ENCODE measurements around the gene APPBP2. TPM values are rescaled to one million over a fixed set of nuclear protein-coding genes. Genes with fewer than 3 reads are reported as not detected.

APPBP2 gene
- total and polyA plus RNA-seq, 3 experiments from 2014 or later: 21.0 to 29.5 (median 27.7) TPM

DNA sequence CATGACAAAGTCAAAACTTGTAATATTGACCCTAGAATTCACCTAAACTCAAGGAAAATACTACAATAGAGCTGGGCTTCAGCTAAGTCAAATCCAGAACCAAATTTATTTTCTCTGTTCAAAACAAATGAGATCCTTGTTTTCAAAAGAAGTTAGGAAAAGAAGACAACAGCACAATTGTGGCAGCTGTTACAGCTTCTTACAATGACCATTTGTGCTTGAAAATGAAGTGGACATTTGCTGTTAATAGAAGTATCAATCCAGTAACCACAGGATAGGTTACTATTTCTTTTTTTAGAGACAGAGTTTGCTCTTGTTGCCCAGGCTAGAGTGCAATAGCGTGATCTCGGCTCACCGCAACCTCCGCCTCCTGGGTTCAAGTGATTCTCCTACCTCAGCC, 44.4 kb downstream of the APPBP2 start:
- no peak overlapping the region for H3K27ac Mint-ChIP-seq
- CTCF ChIA-PET: no interaction called here

GRCh38 chr17:60473788-60474187, 52.3 kb downstream of the APPBP2 start:
- Mint-ChIP-seq H3K36me3 (peaks cover 11 to 56% (median 21%) of the 10 kb centered on the region in 3 donors), H3K4me3 (no peak overlapping the region)

More for the DNA sequence above, 44.4 kb downstream of the APPBP2 start:
- Mint-ChIP-seq H3K27me3 (no peaks in the 10 kb centered on the region), H3K4me3 (no peak overlapping the region), H3K4me1 (peaks cover 0 to 8% (median 4%) of the 10 kb centered on the region in 3 donors), H3K9me3 (no peaks in the 10 kb centered on the region), H3K36me3 (peaks cover 0 to 23% (median 9%) of the 10 kb centered on the region in 3 donors)
- Histone ChIP-seq H3K4me1 (ENCODE audit: insufficient read depth, low read length) (no peaks in the 10 kb centered on the region), H3K4me3 (ENCODE audit: low read length) (no peak overlapping the region), H3K27ac (ENCODE audit: low read depth, low read length) (no peak overlapping the region), H3K27me3 (ENCODE audit: insufficient read depth, low read length, poor library complexity, severe bottlenecking) (no peaks in the 10 kb centered on the region), H3K36me3 (ENCODE audit: insufficient read depth, low read length) (peaks cover 3% of the 10 kb centered on the region), H3K9me3 (ENCODE audit: low read length) (no peaks in the 10 kb centered on the region)
- DNase-seq: no peak
- POLR2A ChIA-PET: no interaction called here

DNA sequence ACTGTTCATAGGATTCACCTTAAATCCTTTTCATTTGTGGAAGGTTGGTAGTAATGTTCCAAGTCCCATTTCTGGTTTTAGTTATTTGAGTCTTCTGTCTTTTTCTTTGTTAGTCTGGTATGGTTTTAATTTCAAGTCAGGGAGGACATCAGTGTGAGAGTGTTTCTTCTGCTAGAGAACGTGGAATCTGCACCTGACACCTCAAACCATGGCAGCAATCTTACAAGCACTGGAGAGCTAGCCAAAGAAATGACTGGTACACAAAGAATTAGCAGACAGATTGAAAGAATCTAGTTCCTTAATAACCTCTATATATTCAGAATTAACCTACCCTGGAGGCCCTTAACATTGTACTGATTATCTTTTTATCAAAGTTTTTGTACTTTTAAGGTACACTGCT, 53.6 kb downstream of the APPBP2 start:
- no peaks in the 10 kb centered on the region for H3K9me3 Mint-ChIP-seq

More at GRCh38 chr17:60473788-60474187, 52.3 kb downstream of the APPBP2 start:
- Histone ChIP-seq H3K27ac (ENCODE audit: low read depth, low read length) (no peak overlapping the region), H3K27me3 (ENCODE audit: insufficient read depth, low read length, poor library complexity, severe bottlenecking) (no peaks in the 10 kb centered on the region), H3K36me3 (ENCODE audit: insufficient read depth, low read length) (peaks cover 3% of the 10 kb centered on the region), H3K4me3 (ENCODE audit: low read length) (no peak overlapping the region), H3K9me3 (ENCODE audit: low read length) (no peaks in the 10 kb centered on the region), H3K4me1 (ENCODE audit: insufficient read depth, low read length) (no peaks in the 10 kb centered on the region)
- H3K27ac Mint-ChIP-seq: no peak overlapping the region
- DNase-seq: no peak
- ChIA-PET CTCF (no interaction called here), POLR2A (no interaction called here)
- H3K4me1 Mint-ChIP-seq: peaks cover 10 to 18% (median 14%) of the 10 kb centered on the region in 3 donors
- no peaks in the 10 kb centered on the region for H3K9me3 Mint-ChIP-seq
- H3K27me3 Mint-ChIP-seq: no peaks in the 10 kb centered on the region

DNA sequence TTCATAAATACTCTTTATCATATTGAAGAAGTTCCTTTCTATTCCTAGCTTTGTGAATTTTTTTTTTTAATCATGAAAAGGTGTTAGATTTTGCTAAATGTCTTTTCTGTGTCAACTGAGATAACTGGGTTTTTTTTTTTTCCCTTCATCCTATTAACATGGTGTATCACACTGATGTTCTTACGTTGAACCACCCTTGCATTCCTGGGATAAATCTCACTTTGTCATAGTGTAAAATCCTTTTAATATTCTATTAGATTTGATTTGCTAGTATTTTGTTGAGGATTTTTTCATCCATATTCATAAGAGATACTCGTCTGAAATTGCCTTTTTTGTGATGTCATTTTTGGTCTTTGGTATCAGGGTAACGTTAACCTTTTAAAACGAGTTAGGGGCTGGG, 54.6 kb downstream of the APPBP2 start:
- Histone ChIP-seq H3K27ac (ENCODE audit: low read depth, low read length) (no peak overlapping the region), H3K9me3 (ENCODE audit: low read length) (no peaks in the 10 kb centered on the region), H3K36me3 (ENCODE audit: insufficient read depth, low read length) (peaks cover under 1% of the 10 kb centered on the region), H3K4me1 (ENCODE audit: insufficient read depth, low read length) (no peaks in the 10 kb centered on the region), H3K4me3 (ENCODE audit: low read length) (no peak overlapping the region), H3K27me3 (ENCODE audit: insufficient read depth, low read length, poor library complexity, severe bottlenecking) (no peaks in the 10 kb centered on the region)
- Mint-ChIP-seq H3K4me1 (peaks cover 10 to 16% (median 14%) of the 10 kb centered on the region in 3 donors), H3K9me3 (no peaks in the 10 kb centered on the region), H3K36me3 (peaks cover 11 to 59% (median 16%) of the 10 kb centered on the region in 3 donors), H3K27me3 (no peaks in the 10 kb centered on the region), H3K27ac (peak overlapping the region in 4 of 8 donors; percentile 19 to 46 (median 34)), H3K4me3 (no peak overlapping the region)
- ChIA-PET POLR2A (no interaction called here), CTCF (no interaction called here)
- no peak for DNase-seq

More for the DNA sequence above, 53.6 kb downstream of the APPBP2 start:
- Mint-ChIP-seq H3K4me1 (peaks cover 10 to 20% (median 14%) of the 10 kb centered on the region in 3 donors), H3K4me3 (no peak overlapping the region), H3K27me3 (no peaks in the 10 kb centered on the region), H3K27ac (peak overlapping the region in 2 of 8 donors; percentile 7 to 32), H3K36me3 (peaks cover 11 to 61% (median 19%) of the 10 kb centered on the region in 3 donors)
- Histone ChIP-seq H3K9me3 (ENCODE audit: low read length) (no peaks in the 10 kb centered on the region), H3K4me1 (ENCODE audit: insufficient read depth, low read length) (no peaks in the 10 kb centered on the region), H3K36me3 (ENCODE audit: insufficient read depth, low read length) (no peaks in the 10 kb centered on the region), H3K4me3 (ENCODE audit: low read length) (no peak overlapping the region), H3K27me3 (ENCODE audit: insufficient read depth, low read length, poor library complexity, severe bottlenecking) (no peaks in the 10 kb centered on the region), H3K27ac (ENCODE audit: low read depth, low read length) (no peak overlapping the region)
- POLR2A ChIA-PET: no interaction called here
- DNase-seq: no peak
- CTCF ChIA-PET: no interaction called here

DNA sequence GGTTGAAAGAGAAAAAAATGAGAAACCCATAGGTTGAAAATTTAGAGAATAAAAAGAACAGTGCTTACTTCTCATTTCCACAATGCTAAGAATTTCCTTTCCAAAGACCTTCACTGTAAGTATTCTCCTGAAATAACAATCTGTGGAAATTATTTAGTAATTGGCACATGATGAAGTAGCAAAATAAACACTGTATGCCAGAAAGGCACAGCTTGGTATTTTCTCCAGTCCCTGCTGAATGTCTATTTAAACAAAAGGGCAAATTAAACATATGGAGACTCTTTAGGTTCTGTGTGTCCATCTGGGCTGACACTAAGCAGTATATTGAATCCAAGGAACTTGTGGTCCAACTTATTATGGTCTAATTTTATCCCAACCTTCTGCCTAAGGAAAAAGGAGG, 57.7 kb downstream of the APPBP2 start:
- no peaks in the 10 kb centered on the region for H3K4me1 ChIP-seq (ENCODE audit: insufficient read depth, low read length)
- Mint-ChIP-seq H3K4me1 (peaks cover 10 to 14% (median 13%) of the 10 kb centered on the region in 3 donors), H3K36me3 (peaks cover 11 to 72% (median 23%) of the 10 kb centered on the region in 3 donors), H3K27ac (peak overlapping the region in 1 of 8 donors; percentile 48), H3K9me3 (no peaks in the 10 kb centered on the region), H3K4me3 (no peak overlapping the region), H3K27me3 (no peaks in the 10 kb centered on the region)
- no peak overlapping the region for H3K4me3 ChIP-seq (ENCODE audit: low read length)
- ChIA-PET POLR2A (no interaction called here), CTCF (no interaction called here)
- H3K36me3 ChIP-seq (ENCODE audit: insufficient read depth, low read length): peaks cover 7% of the 10 kb centered on the region
- no peaks in the 10 kb centered on the region for H3K9me3 ChIP-seq (ENCODE audit: low read length)
- H3K27ac ChIP-seq (ENCODE audit: low read depth, low read length): no peak overlapping the region
- H3K27me3 ChIP-seq (ENCODE audit: insufficient read depth, low read length, poor library complexity, severe bottlenecking): no peaks in the 10 kb centered on the region
- no peak for DNase-seq

DNA sequence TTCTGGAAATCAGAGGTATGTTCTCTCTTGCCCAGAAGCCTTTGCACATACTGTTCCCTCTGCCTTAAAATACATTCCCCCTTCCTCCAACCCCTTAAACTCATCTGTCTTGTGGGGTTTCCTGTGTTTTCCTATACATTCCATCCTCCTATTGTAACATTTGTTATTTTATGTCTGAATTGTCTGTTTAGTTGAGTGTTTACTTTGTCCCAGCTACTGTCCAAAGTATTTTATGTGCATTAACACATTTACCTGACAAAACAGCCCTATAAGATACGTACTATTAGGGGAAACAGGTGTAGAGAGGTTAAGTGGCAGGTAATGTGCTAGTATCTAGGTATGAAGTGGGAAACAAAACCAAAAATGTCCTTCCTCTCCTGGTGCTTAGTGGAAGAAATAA, 61.7 kb downstream of the APPBP2 start:
- Histone ChIP-seq H3K27me3 (ENCODE audit: insufficient read depth, low read length, poor library complexity, severe bottlenecking) (no peaks in the 10 kb centered on the region), H3K9me3 (ENCODE audit: low read length) (no peaks in the 10 kb centered on the region), H3K4me1 (ENCODE audit: insufficient read depth, low read length) (no peaks in the 10 kb centered on the region), H3K27ac (ENCODE audit: low read depth, low read length) (no peak overlapping the region), H3K4me3 (ENCODE audit: low read length) (no peak overlapping the region), H3K36me3 (ENCODE audit: insufficient read depth, low read length) (peaks cover 11% of the 10 kb centered on the region)
- no peak overlapping the region for H3K4me3 Mint-ChIP-seq
- no peak for DNase-seq
- no peaks in the 10 kb centered on the region for H3K27me3 Mint-ChIP-seq
- POLR2A ChIA-PET: no interaction called here
- H3K4me1 Mint-ChIP-seq: peaks cover 0 to 2% (median under 1%) of the 10 kb centered on the region in 3 donors
- H3K36me3 Mint-ChIP-seq: peaks cover 0 to 71% (median 8%) of the 10 kb centered on the region in 3 donors
- CTCF ChIA-PET: no interaction called here
- H3K27ac Mint-ChIP-seq: peak overlapping the region in 2 of 8 donors; percentile 10 to 84
- no peaks in the 10 kb centered on the region for H3K9me3 Mint-ChIP-seq

GRCh38 chr17:60463157-60463835, 62.7 kb downstream of the APPBP2 start:
- Mint-ChIP-seq H3K27ac (no peak overlapping the region), H3K9me3 (no peaks in the 10 kb centered on the region), H3K4me1 (peaks cover 0 to 4% (median 0%) of the 10 kb centered on the region in 3 donors), H3K4me3 (no peak overlapping the region), H3K36me3 (peaks cover 0 to 74% (median 14%) of the 10 kb centered on the region in 3 donors), H3K27me3 (no peaks in the 10 kb centered on the region)
- H3K27ac ChIP-seq (ENCODE audit: low read depth, low read length): no peak overlapping the region
- no peaks in the 10 kb centered on the region for H3K27me3 ChIP-seq (ENCODE audit: insufficient read depth, low read length, poor library complexity, severe bottlenecking)
- no peak for DNase-seq
- H3K4me3 ChIP-seq (ENCODE audit: low read length): no peak overlapping the region
- H3K36me3 ChIP-seq (ENCODE audit: insufficient read depth, low read length): peaks cover 11% of the 10 kb centered on the region
- ChIA-PET POLR2A (no interaction called here), CTCF (interaction anchor here (0.7 kb wide), 1 partner anchor 27 kb away, joined by 3 read pairs; no protein-coding TSS in a partner anchor)
- no peaks in the 10 kb centered on the region for H3K9me3 ChIP-seq (ENCODE audit: low read length)
- H3K4me1 ChIP-seq (ENCODE audit: insufficient read depth, low read length): no peaks in the 10 kb centered on the region

DNA sequence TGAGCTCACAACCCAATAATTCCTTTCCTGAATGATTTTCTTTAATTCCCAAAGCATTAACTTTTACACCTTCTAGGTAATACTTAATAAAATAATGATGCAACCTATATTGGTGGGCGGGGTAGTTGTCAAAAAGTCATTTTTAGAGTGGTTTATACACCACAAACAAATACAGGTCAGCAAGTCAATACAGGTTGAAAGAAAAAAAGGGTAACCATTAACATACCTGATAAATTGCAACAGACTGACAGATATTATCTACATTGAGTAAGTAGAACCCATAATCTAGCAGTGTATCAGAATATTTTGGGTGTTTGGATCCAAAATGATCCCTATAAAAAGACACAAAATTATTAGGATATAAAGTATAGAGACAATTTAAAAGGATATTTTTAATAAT, 64.5 kb downstream of the APPBP2 start:
- H3K27me3 Mint-ChIP-seq: no peaks in the 10 kb centered on the region
- H3K27ac Mint-ChIP-seq: no peak overlapping the region
- H3K9me3 ChIP-seq (ENCODE audit: low read length): no peaks in the 10 kb centered on the region
- H3K27me3 ChIP-seq (ENCODE audit: insufficient read depth, low read length, poor library complexity, severe bottlenecking): no peaks in the 10 kb centered on the region
- peaks cover 17% of the 10 kb centered on the region for H3K36me3 ChIP-seq (ENCODE audit: insufficient read depth, low read length)
- H3K4me3 Mint-ChIP-seq: no peak overlapping the region
- H3K4me1 Mint-ChIP-seq: peaks cover 0 to 1% (median 0%) of the 10 kb centered on the region in 3 donors
- CTCF ChIA-PET: no interaction called here
- H3K36me3 Mint-ChIP-seq: peaks cover 9 to 81% (median 23%) of the 10 kb centered on the region in 3 donors
- no peaks in the 10 kb centered on the region for H3K4me1 ChIP-seq (ENCODE audit: insufficient read depth, low read length)
- no peak overlapping the region for H3K4me3 ChIP-seq (ENCODE audit: low read length)
- DNase-seq: no peak
- H3K9me3 Mint-ChIP-seq: no peaks in the 10 kb centered on the region
- POLR2A ChIA-PET: no interaction called here
- no peak overlapping the region for H3K27ac ChIP-seq (ENCODE audit: low read depth, low read length)
